SK-N-SH treated with all-trans-retinoic acid at 6 μM for 48 hours (cell line): ENCODE results near the gene CUL1.

ENCODE experiments used
- BACH2 ChIP-seq: fragments of 250-450 bp; sonication (Bioruptor Pico); IDR thresholded peaks from 2 replicates; pipeline ENCODE4 v1.9.0; 2021; ENCODE audit warnings: mild to moderate bottlenecking, borderline replicate concordance
- GLIS3 ChIP-seq: fragments of 250-450 bp; sonication (Bioruptor Pico); IDR thresholded peaks from 2 replicates; pipeline ENCODE4 v1.5.0; 2020; ENCODE audit warnings: mild to moderate bottlenecking, moderate library complexity
- PATZ1 ChIP-seq: fragments of 250-450 bp; sonication (Bioruptor Pico); IDR thresholded peaks from 2 replicates; pipeline ENCODE4 v1.8.0; 2020; ENCODE audit warnings: mild to moderate bottlenecking, moderate library complexity, borderline replicate concordance
- RARB ChIP-seq: fragments of 250-450 bp; sonication (Bioruptor Pico); IDR thresholded peaks from 2 replicates; pipeline ENCODE4 v1.8.0; 2021; ENCODE audit warnings: mild to moderate bottlenecking, moderate library complexity
- SNAI2 ChIP-seq: fragments of 250-450 bp; sonication (Bioruptor Pico); IDR thresholded peaks from 2 replicates; pipeline ENCODE4 v1.5.0; 2020; ENCODE audit warnings: mild to moderate bottlenecking, moderate library complexity
- TCF4 ChIP-seq: fragments of 250-450 bp; sonication (Bioruptor Pico); IDR thresholded peaks from 2 replicates; pipeline ENCODE4 v1.8.0; 2021; ENCODE audit warnings: mild to moderate bottlenecking, moderate library complexity, borderline replicate concordance
- TOX ChIP-seq: fragments of 250-450 bp; sonication (Bioruptor Pico); IDR thresholded peaks from 2 replicates; pipeline ENCODE4 v1.8.0; 2021; ENCODE audit warnings: mild to moderate bottlenecking, moderate library complexity, borderline replicate concordance
- ZFP30 ChIP-seq: fragments of 450-650 bp; formaldehyde crosslinking; IDR thresholded peaks from 2 replicates; pipeline ENCODE4 v1.5.0; 2022; ENCODE audit warnings: mild to moderate bottlenecking, moderate library complexity
- ZNF70 ChIP-seq: fragments of 450-650 bp; formaldehyde crosslinking; IDR thresholded peaks from 2 replicates; pipeline ENCODE4 v1.5.0; 2020; ENCODE audit warnings: mild to moderate bottlenecking, moderate library complexity

- no peak for TF ChIP-seq RARB (CRISPR knock-in tag)
- no peak for TF ChIP-seq BACH2 (CRISPR knock-in tag)
- no peak for TF ChIP-seq TCF4 (CRISPR knock-in tag)
- no peak for TF ChIP-seq TOX
- TF ChIP-seq ZFP30 (CRISPR knock-in tag): no peak
- TF ChIP-seq GLIS3 (CRISPR knock-in tag): no peak
- no peak for TF ChIP-seq PATZ1 (CRISPR knock-in tag)
- TF ChIP-seq ZNF70 (CRISPR knock-in tag): no peak
- no peak for TF ChIP-seq SNAI2 (CRISPR knock-in tag)
These were observed 24.0 kb upstream of the CUL1 start for GRCh38 chr7:148674689-148675088.
